Upper lobe of left lung (tissue), 4 donors: Measurements from ENCODE around the gene QSOX1.

ENCODE experiments used
- EP300 ChIP-seq, 4 donors: sonication (generic); formaldehyde crosslinking; IDR thresholded peaks; one replicate each; pipeline ENCODE4 v1.5.1; 2017; ENCODE audit warnings: antibody characterized with exemption in 4 of 4, control low read depth in 2 of 4
- POLR2A ChIP-seq, 4 donors: fragments of 450-650 bp; IDR thresholded peaks; one replicate each; pipeline ENCODE4 v1.5.1; 2016 to 2017; ENCODE audit warnings: antibody characterized with exemption in 4 of 4, mild to moderate bottlenecking in 2 of 4
- POLR2AphosphoS5 ChIP-seq, 2 donors: sonication (generic); formaldehyde crosslinking; IDR thresholded peaks; one replicate each; pipeline ENCODE4 v1.5.1; 2017; ENCODE audit warnings: antibody characterized with exemption in 2 of 2
- TF ChIP-seq, protein P1 (sequence below), 6 experiments: fragments of 450-650 bp in 4 of 6; fragments of 200-600 bp in 2 of 6; sonication (generic) in 2 of 6; IDR thresholded peaks; one replicate each; pipeline ENCODE4 v1.5.1; 2016 to 2019; ENCODE audit warnings: antibody characterized with exemption in 6 of 6

DNA sequence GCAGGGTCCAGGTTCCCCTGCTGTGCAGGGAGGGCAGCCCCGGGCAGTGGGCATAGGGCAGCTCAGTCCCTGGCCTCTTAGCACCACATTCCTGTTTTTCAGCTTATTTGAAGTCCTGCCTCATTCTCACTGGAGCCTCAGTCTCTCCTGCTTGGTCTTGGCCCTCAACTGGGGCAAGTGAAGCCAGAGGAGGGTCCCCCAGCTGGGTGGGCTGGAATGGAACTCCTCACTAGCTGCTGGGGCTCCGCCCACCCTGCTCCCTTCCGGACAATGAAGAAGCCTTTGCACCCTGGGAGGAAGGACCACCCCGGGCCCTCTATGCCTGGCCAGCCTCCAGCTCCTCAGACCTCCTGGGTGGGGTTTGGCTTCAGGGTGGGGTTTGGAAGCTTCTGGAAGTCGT is 42.6 kb downstream of the QSOX1 start:
- TF ChIP-seq, protein P1, sequence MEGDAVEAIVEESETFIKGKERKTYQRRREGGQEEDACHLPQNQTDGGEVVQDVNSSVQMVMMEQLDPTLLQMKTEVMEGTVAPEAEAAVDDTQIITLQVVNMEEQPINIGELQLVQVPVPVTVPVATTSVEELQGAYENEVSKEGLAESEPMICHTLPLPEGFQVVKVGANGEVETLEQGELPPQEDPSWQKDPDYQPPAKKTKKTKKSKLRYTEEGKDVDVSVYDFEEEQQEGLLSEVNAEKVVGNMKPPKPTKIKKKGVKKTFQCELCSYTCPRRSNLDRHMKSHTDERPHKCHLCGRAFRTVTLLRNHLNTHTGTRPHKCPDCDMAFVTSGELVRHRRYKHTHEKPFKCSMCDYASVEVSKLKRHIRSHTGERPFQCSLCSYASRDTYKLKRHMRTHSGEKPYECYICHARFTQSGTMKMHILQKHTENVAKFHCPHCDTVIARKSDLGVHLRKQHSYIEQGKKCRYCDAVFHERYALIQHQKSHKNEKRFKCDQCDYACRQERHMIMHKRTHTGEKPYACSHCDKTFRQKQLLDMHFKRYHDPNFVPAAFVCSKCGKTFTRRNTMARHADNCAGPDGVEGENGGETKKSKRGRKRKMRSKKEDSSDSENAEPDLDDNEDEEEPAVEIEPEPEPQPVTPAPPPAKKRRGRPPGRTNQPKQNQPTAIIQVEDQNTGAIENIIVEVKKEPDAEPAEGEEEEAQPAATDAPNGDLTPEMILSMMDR (IDR thresholded peaks at IDR 0.05): no peak
- TF ChIP-seq EP300 (IDR thresholded peaks at IDR 0.05): no peak
- TF ChIP-seq POLR2A (IDR thresholded peaks at IDR 0.05): no peak
- TF ChIP-seq POLR2AphosphoS5 (IDR thresholded peaks at IDR 0.05): no peak
